T-helper 1 cell treated with Interleukin-12 subunit alpha and Interleukin-12 subunit beta and Interleukin-4 antibody, amounts not matched to agents 30 μg/mL and 1 μg/mL, for 36 hours (primary cell): ENCODE measurements around the gene TBC1D8.

Experiments used
- H3K27ac Mint-ChIP-seq: one replicate; pipeline ENCODE4 v1.8.0; 2021; ENCODE audit warnings: mild to moderate bottlenecking, mixed read lengths
- H3K27me3 Mint-ChIP-seq: one replicate; pipeline ENCODE4 v1.8.0; 2021; ENCODE audit warnings: low read depth, mixed read lengths
- H3K36me3 Mint-ChIP-seq: one replicate; pipeline ENCODE4 v1.8.0; 2021; ENCODE audit warnings: low read depth, mixed read lengths
- H3K4me1 Mint-ChIP-seq: one replicate; pipeline ENCODE4 v1.8.0; 2021; ENCODE audit warnings: low read depth, mixed read lengths
- H3K4me3 Mint-ChIP-seq: one replicate; pipeline ENCODE4 v1.8.0; 2021; ENCODE audit warnings: mild to moderate bottlenecking, moderate library complexity, mixed read lengths
- H3K9me3 Mint-ChIP-seq: one replicate; pipeline ENCODE4 v1.8.0; 2021; ENCODE audit warnings: mixed read lengths

The TBC1D8 gene

DNA sequence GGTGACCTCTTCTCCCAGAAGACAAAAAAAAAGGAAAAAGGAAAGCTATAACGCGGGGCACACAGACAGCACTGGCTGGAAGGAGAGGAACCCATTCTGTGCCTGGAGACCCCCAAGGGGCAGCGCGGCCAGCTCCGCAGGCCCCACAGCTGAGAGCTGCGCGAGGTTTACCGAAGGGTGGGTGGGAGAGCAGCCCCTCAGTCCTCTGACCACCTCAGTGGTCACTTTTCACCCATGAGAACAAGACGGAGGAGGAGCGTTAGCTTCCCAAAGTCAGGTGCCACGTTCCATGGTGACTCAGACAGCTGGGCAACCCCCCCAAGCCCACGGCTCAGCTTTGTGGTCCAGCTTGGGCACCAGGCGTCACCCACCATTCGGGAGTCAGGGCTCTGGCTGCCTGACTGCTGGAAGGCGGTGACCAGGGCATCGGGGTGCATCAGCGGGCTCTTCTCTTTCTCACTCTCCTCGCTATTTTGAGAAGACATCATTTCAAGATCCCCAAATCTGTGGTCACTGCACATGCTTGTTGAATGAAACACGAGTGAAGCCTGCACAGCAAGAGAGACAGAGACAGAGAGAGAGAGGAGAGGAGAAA, 113.9 kb downstream of the TBC1D8 start:
- H3K4me1 Mint-ChIP-seq, result no peaks in the 10 kb centered on the region
- H3K4me3 Mint-ChIP-seq, result no peak overlapping the region
- H3K27ac Mint-ChIP-seq, result no peak overlapping the region
- no peaks in the 10 kb centered on the region for H3K36me3 Mint-ChIP-seq
- H3K27me3 Mint-ChIP-seq, result no peaks in the 10 kb centered on the region
- H3K9me3 Mint-ChIP-seq, result no peaks in the 10 kb centered on the region

DNA sequence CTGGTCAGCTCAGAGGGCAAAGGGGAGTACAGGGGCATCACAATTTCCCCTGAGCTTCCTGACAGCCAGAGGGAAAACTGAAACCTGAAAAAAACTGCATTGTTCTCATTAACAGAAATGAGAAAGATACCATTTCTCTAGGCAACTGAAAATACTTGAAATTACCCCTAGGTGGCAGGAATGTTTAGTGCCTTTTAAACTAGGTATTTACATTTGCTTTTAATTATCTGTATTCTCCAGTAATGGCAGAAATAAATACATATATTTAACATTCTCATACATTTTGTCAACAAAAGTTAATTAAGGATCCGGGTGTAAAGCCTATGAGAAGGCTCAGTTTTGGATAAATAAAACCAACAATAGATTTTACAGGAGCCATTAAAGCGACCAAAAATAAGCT, 114.6 kb downstream of the TBC1D8 start:
- Mint-ChIP-seq H3K36me3 (no peaks in the 10 kb centered on the region), H3K4me1 (no peaks in the 10 kb centered on the region), H3K4me3 (no peak overlapping the region), H3K27me3 (no peaks in the 10 kb centered on the region), H3K9me3 (no peaks in the 10 kb centered on the region), H3K27ac (no peak overlapping the region)

DNA sequence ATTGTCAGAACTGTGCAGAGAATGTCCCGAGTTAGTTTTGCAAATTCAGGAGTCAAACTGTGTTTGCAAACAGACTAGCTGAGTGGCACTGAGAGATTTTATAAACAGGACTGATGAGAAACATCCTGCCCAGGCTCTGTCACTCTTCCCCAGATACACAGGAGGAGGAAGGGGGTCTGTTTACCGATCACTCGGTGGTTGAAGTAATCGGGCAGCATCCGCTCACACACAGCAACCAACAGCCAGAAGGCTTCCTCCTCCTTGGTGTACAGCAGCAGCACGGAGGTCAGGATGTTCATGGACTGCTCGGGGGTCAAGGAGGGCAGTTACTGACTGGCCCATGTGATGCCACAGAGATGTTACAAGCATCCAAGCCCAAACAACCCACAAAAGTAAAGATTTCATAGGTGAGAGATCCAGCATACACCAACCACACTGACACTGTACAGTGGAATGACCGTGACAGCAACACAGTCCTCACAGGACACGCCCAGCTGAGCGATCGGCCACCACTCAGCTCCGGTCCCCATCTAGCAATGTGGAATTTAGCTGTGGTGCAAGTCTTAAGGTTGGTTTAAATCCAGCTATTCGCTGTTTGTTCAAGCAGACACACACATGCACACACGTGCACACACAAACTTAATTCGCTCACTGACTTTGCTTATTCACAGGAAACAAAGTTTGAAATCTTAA, 119.0 kb downstream of the TBC1D8 start:
- H3K4me3 Mint-ChIP-seq, result no peak overlapping the region
- no peaks in the 10 kb centered on the region for H3K36me3 Mint-ChIP-seq
- H3K27ac Mint-ChIP-seq, result no peak overlapping the region
- H3K9me3 Mint-ChIP-seq, result no peaks in the 10 kb centered on the region
- H3K27me3 Mint-ChIP-seq, result no peaks in the 10 kb centered on the region
- no peaks in the 10 kb centered on the region for H3K4me1 Mint-ChIP-seq

DNA sequence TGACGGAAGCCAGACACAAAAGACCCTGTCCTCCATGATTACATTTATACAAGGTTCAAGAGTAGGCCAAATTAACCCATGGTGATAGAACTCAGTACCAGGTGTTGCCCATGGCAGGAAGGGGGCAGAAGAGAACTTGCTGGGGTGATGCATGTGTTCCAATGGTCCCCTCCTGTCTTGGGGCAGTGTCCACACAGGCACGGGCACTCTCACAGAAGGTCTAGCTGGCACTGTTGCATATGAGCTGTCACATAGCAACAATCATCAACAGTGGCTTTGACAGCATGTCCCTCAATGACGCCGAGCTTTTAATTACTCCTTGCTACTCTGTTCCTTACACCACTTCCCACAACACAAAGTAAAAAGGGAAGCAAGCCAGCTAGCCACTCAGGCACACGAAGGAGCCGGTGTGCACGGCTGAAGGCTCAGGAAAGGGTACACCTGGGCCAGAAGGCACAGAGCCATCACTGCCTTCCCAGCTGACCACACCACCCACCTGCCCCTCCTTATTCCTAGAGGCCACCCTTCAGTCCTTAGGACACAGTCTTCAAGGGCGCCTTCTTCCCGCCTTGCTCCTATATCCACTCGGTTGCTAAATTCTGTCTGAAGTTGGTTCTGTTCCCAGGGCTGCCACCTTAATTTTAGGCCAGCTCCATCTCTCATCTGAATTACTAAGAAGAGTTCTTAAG, 120.2 kb downstream of the TBC1D8 start:
- H3K36me3 Mint-ChIP-seq, result no peaks in the 10 kb centered on the region
- no peak overlapping the region for H3K27ac Mint-ChIP-seq
- H3K4me3 Mint-ChIP-seq, result no peak overlapping the region

DNA sequence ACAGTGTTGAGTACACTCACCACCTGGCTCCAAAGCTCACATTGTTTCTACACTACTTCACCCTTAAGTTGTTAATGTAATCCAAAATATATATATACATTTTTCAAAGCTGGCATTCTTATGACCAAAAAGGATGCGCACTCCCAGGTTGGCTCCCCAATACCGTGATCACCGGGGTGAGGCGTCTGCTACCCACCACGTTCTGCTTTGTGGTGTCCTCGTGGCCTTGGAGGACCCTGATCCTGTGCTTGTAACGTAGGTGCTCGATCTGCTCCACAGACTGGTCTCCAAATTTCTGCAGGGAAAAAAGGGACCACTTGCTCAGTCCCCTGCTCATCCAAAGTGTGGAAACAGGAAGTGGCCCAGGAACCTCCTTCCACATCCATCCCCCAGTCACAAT, 123.3 kb downstream of the TBC1D8 start:
- H3K9me3 Mint-ChIP-seq, result no peaks in the 10 kb centered on the region
- H3K36me3 Mint-ChIP-seq, result no peaks in the 10 kb centered on the region
- H3K27me3 Mint-ChIP-seq, result no peaks in the 10 kb centered on the region
- no peak overlapping the region for H3K27ac Mint-ChIP-seq
- no peak overlapping the region for H3K4me3 Mint-ChIP-seq
- H3K4me1 Mint-ChIP-seq, result no peaks in the 10 kb centered on the region

More for the DNA sequence above, 120.2 kb downstream of the TBC1D8 start:
- no peaks in the 10 kb centered on the region for H3K4me1 Mint-ChIP-seq
- no peaks in the 10 kb centered on the region for H3K9me3 Mint-ChIP-seq
- no peaks in the 10 kb centered on the region for H3K27me3 Mint-ChIP-seq

DNA sequence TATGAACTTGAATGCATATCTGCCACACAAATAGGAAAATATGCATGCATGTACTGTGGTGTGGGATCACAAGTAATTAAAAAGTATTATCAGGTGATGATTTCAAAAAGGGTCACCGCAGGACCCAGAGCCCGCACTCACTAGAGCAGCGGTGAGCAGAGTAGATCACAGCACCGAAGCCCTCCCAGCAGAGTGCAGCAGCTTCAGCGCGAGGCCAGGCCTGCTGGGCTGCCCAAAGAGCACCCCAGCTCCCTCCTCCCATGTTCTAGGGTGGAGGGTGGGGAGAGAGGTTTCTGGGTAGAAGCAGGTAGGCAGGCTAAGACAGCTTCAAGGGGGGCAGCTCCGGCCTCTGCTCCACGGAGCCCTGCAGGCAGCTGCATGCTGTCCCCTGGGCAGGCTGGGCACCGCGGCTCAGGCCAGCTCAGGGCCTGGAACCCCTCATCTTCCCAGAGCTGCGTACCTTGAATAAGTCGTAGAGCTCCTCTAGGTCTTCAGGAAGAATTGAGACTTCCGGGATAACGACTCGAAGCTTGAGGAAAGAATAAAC, 124.2 kb downstream of the TBC1D8 start:
- Mint-ChIP-seq H3K27ac (no peak overlapping the region), H3K4me1 (no peaks in the 10 kb centered on the region), H3K9me3 (no peaks in the 10 kb centered on the region), H3K27me3 (no peaks in the 10 kb centered on the region), H3K4me3 (no peak overlapping the region), H3K36me3 (no peaks in the 10 kb centered on the region)

DNA sequence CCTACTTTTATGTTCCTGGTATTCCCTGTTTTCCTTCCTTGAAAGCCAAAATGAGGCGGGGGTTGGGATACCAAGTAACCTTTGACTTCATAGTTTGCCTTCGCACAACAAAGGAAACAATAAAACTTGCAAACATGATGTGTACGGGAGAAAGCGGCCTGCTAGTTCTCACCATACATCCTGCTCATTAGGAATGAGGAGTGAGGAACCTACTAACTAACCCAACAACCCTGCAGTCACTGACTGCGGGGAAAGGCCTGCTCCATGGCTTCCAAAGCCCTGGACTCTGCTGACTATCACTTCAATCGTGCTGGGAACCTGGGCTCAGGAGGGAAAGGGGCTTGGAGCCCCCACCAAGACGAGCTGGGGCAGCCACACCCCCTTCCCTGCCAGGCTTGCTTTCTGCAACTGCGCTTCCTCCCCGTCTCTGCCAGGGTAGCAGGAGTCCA, 124.9 kb downstream of the TBC1D8 start:
- Mint-ChIP-seq H3K27me3 (no peaks in the 10 kb centered on the region), H3K4me3 (no peak overlapping the region), H3K9me3 (no peaks in the 10 kb centered on the region), H3K4me1 (no peaks in the 10 kb centered on the region), H3K27ac (no peak overlapping the region), H3K36me3 (no peaks in the 10 kb centered on the region)

DNA sequence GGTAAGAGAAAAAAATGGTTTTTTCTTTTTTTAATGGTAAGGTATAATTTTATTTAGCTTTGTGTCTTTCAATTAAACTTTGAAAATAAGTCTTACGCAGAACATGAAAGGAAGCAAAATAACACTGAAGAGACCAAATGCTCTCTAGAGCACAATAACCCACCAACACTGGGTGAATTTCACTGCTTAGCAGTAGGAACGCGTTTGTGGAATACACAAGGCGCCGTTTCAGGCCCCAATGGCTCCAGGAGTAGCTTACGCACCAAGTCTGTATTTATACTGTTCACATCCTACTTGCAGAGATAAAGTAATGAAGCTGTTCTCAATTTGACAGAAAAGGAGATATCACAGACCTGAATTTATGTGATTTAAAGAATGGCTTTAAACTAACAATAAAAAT, 125.6 kb downstream of the TBC1D8 start:
- Mint-ChIP-seq H3K27me3 (no peaks in the 10 kb centered on the region), H3K27ac (no peak overlapping the region), H3K9me3 (no peaks in the 10 kb centered on the region), H3K4me1 (no peaks in the 10 kb centered on the region), H3K4me3 (no peak overlapping the region), H3K36me3 (no peaks in the 10 kb centered on the region)

DNA sequence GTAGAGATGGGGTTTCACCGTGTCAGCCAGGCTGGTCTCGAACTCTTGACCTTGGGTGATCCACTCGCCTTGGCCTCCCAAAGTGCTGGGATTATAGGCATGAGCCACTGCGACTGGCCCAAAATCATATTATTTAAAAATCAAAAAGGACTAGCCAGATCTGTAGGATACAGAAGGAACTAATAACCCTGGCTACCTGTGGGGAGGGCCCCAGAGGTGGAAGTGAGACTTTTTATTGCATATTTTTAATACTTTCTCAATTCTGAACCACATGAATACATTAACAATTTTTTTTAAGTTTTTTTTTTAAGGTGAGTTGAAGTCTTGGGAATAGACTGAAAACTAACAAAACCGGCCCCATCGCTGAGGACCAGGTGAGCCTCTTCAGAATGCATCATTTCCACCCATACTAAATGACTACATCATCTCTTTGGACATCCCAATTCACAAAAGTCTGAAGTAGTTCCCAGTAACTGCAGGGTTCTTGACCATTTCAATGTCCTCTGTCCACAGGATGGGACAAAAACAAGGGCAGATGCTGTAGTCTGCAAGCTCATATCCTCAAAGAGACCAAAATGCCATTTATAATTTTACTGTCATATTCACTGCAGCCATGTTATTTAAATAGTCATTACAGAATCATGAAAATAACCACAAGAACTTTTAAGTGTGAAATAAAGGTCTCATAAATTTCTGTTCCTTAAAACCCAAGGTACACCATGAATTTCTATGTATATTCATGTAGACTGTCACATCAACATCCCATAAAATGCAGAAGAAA, 127.7 kb downstream of the TBC1D8 start:
- no peaks in the 10 kb centered on the region for H3K9me3 Mint-ChIP-seq
- no peaks in the 10 kb centered on the region for H3K4me1 Mint-ChIP-seq
- H3K36me3 Mint-ChIP-seq, result peaks cover 5% of the 10 kb centered on the region
- no peak overlapping the region for H3K4me3 Mint-ChIP-seq
- H3K27ac Mint-ChIP-seq, result no peak overlapping the region
- no peaks in the 10 kb centered on the region for H3K27me3 Mint-ChIP-seq

DNA sequence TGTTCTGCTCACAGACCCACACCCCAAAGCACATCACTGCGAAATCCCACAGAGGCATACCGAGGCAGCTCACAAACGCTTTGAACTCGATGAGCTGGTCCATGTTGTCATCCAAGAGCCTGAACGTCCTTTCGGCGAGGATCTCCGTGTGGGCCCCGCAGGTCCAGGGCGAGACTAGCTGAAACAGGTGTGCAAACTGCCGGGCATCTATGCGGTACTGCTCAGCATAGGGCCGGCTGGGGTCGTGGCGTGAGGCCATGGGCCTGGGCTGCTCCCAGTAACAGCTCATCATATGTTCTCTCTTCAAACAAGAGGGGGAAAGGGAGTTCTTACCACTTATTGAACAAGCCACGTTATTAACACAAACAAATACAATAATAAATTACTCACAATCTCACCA, 129.0 kb downstream of the TBC1D8 start:
- Mint-ChIP-seq H3K9me3 (no peaks in the 10 kb centered on the region), H3K4me1 (no peaks in the 10 kb centered on the region), H3K27ac (no peak overlapping the region), H3K4me3 (no peak overlapping the region), H3K27me3 (no peaks in the 10 kb centered on the region), H3K36me3 (peaks cover 8% of the 10 kb centered on the region)

DNA sequence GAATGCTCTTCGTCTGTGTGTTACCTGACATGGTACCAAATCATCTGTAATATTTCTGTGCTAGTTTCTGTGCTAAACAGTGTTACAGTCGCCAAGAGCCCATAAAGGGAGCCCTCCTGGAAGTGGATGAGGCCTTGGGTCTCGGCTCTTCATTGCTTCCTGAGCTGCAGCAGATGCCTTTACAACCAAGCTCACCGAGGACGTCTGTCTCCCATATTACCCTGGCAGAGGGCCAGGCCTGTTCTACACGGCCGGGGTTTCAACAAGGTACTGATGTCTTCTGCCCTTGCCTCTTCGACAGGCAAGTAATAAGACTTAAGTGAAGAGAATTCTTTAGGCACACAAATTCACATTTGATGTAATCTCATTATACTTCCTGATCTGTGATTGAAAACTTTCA, 132.2 kb downstream of the TBC1D8 start:
- H3K27ac Mint-ChIP-seq, result no peak overlapping the region

DNA sequence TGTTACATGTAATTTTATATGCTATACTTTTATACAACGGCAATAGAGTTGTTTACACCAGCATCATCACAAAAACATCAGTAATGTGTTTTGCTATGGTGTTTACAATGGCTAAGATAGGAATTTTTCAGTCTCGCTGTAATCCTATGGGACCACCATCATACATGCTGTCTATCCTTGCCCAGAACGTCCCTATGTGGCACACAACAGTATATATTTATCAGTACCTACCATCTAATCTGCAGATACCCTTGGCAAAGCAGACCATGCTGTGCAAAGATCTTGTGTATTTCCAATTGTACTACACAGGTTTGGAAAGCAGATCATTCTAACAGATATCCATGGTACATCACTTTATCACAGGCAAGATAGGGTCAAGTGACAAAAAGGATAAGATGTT, 133.8 kb downstream of the TBC1D8 start:
- Mint-ChIP-seq H3K27ac (no peak overlapping the region), H3K27me3 (no peaks in the 10 kb centered on the region), H3K9me3 (no peaks in the 10 kb centered on the region), H3K4me3 (no peak overlapping the region), H3K4me1 (peaks cover 5% of the 10 kb centered on the region), H3K36me3 (peaks cover 28% of the 10 kb centered on the region)

More for the DNA sequence above, 132.2 kb downstream of the TBC1D8 start:
- Mint-ChIP-seq H3K9me3 (no peaks in the 10 kb centered on the region), H3K4me3 (no peak overlapping the region), H3K27me3 (no peaks in the 10 kb centered on the region), H3K36me3 (peaks cover 16% of the 10 kb centered on the region), H3K4me1 (no peaks in the 10 kb centered on the region)

DNA sequence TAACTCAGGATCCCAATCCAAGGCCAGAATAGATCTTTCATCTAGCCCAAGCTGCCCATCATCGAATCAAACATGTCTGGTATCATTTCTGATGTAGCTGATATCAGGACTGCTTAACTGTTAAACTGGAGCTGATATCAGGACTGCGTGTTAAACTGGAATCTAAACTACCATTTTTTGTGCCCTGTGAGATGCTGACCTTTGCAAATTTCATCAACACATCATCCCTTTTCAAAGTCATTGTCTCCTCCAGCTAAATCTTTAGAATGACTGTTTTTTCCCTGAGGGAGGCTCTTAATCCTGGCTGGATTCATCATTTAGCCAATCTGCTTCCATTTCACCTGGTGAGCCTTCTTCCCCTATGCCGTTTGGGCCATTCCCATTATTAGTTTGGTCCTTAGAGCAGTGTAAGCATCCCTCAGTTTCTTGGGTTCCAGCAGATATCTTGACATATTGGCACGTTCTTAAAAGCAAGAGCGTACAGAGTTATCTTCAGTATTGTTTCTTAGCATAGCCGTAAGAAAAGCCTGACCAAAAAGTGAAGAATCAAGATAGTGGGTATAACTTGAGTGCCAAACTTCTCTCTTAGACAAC, 136.8 kb downstream of the TBC1D8 start:
- no peaks in the 10 kb centered on the region for H3K27me3 Mint-ChIP-seq
- H3K36me3 Mint-ChIP-seq, result peaks cover 38% of the 10 kb centered on the region
- H3K27ac Mint-ChIP-seq, result no peak overlapping the region
- no peak overlapping the region for H3K4me3 Mint-ChIP-seq
- peaks cover 9% of the 10 kb centered on the region for H3K4me1 Mint-ChIP-seq
- no peaks in the 10 kb centered on the region for H3K9me3 Mint-ChIP-seq

DNA sequence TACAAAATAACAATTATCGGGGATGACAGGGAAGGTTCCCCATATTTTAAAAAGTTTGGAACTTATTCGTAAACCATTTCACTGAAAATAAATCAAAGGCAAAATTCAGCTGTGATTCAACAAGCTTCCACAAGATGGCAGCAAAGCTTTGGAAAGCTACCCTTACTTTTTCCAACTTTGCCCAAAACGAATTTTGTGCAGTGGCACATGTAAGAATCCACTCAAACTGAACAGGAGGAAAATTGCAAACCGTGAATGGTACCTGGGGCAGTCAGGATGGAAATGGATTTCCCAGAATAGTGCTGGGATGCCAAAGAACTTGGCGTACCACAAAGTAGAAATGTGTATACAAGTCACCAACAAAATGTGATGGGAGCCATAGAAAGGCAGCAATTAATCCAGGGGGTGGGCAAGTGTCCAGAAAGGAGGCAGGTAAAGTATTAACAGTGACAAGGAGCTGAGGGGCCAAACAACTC, 138.4 kb downstream of the TBC1D8 start:
- no peak overlapping the region for H3K4me3 Mint-ChIP-seq
- H3K27me3 Mint-ChIP-seq, result no peaks in the 10 kb centered on the region
- H3K9me3 Mint-ChIP-seq, result no peaks in the 10 kb centered on the region
- H3K27ac Mint-ChIP-seq, result no peak overlapping the region
- peaks cover 12% of the 10 kb centered on the region for H3K4me1 Mint-ChIP-seq
- H3K36me3 Mint-ChIP-seq, result peaks cover 41% of the 10 kb centered on the region
